Nephron progenitor cell (in vitro differentiated cells): ENCODE data around the gene CHFR.
A peak's percentile ranks its signal among the peaks of the same experiment; 100 is the strongest.
"Not testable (repeated sequence)": the region's sequence is repeated elsewhere in the genome, so short reads cannot be mapped to it uniquely, and the experiment has no call there.

Source experiments
- DNase-seq: peaks from one replicate; pipeline ENCODE4 v3.0.0; 2021
- H3K27ac Mint-ChIP-seq: 2 replicates; pipeline ENCODE4 v1.8.0; 2021; ENCODE audit warnings: mild to moderate bottlenecking, moderate library complexity, mixed read lengths
- H3K27me3 Mint-ChIP-seq: 2 replicates; pipeline ENCODE4 v1.8.0; 2021; ENCODE audit warnings: mild to moderate bottlenecking, low read depth, mixed read lengths; ENCODE audit not compliant: poor library complexity
- H3K36me3 Mint-ChIP-seq: 2 replicates; pipeline ENCODE4 v1.8.0; 2021; ENCODE audit warnings: low read depth, mixed read lengths
- H3K4me1 Mint-ChIP-seq: 2 replicates; pipeline ENCODE4 v1.8.0; 2021; ENCODE audit warnings: mixed read lengths
- H3K4me3 Mint-ChIP-seq: 2 replicates; pipeline ENCODE4 v1.8.0; 2021; ENCODE audit warnings: mild to moderate bottlenecking, moderate library complexity, mixed read lengths
- H3K9me3 Mint-ChIP-seq: 2 replicates; pipeline ENCODE4 v1.8.0; 2021; ENCODE audit warnings: mild to moderate bottlenecking, moderate library complexity, mixed read lengths
- TF ChIP-seq, protein P1 (sequence below): fragments of 200-600 bp; sonication (generic); IDR thresholded peaks from 2 replicates; pipeline ENCODE4 v1.5.0; 2021; ENCODE audit warnings: antibody characterized with exemption

The CHFR gene, protein sequence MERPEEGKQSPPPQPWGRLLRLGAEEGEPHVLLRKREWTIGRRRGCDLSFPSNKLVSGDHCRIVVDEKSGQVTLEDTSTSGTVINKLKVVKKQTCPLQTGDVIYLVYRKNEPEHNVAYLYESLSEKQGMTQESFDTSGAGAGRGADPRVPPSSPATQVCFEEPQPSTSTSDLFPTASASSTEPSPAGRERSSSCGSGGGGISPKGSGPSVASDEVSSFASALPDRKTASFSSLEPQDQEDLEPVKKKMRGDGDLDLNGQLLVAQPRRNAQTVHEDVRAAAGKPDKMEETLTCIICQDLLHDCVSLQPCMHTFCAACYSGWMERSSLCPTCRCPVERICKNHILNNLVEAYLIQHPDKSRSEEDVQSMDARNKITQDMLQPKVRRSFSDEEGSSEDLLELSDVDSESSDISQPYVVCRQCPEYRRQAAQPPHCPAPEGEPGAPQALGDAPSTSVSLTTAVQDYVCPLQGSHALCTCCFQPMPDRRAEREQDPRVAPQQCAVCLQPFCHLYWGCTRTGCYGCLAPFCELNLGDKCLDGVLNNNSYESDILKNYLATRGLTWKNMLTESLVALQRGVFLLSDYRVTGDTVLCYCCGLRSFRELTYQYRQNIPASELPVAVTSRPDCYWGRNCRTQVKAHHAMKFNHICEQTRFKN

DNA sequence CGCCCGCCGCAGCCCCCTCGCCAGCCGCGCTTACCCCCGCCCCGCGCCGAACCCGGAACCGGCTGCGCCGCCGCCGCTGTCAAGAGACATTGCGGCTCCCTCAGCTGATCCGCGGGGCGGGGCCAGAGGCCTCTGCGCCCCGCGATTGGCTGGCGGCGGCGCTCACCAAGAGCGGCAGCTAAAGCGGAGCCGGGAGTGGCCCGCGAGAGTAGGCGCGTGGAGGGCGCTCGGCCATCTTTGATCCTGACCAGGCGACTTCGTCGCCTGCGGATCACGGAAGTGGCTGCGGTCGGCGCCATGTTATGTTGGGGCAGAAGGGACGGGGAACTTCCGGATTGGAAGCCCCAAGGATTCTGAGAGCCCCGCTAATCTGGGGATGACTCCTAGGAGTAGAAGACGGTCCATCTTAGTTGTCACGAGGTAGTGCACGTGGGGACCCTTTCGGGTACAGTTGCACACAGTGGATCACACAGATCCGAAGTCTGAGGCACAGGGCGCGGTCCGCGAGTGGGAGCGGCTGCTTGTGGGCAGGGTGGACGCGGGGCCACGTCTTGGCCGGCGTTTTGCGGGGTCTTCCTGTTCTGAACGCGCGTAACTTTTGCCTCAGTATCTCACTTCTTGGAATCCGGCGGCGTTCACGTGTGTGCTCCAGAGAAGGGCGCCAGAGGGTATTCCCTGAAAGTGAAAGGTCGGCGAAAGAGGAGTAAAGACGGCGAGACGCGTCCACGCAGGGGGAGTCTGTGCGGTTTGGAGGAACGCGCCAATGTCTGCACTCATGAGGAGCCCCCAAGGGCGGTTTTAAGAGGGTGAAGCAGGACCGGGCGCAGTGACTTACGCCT is at the start of gene CHFR:
CHFR (minus strand) TSS at position 93 of the 839 bp plus-strand sequence. CDS start 277 bp downstream, outside the sequence.
- TF ChIP-seq, protein P1, sequence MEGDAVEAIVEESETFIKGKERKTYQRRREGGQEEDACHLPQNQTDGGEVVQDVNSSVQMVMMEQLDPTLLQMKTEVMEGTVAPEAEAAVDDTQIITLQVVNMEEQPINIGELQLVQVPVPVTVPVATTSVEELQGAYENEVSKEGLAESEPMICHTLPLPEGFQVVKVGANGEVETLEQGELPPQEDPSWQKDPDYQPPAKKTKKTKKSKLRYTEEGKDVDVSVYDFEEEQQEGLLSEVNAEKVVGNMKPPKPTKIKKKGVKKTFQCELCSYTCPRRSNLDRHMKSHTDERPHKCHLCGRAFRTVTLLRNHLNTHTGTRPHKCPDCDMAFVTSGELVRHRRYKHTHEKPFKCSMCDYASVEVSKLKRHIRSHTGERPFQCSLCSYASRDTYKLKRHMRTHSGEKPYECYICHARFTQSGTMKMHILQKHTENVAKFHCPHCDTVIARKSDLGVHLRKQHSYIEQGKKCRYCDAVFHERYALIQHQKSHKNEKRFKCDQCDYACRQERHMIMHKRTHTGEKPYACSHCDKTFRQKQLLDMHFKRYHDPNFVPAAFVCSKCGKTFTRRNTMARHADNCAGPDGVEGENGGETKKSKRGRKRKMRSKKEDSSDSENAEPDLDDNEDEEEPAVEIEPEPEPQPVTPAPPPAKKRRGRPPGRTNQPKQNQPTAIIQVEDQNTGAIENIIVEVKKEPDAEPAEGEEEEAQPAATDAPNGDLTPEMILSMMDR, result no peak
- H3K27ac Mint-ChIP-seq, result peak within 1 kb of the TSS; percentile 97
- peak; percentile 94 for DNase-seq
- H3K27me3 Mint-ChIP-seq, result peaks cover 12% of the 10 kb centered on the region
- peaks cover 60% of the 10 kb centered on the region for H3K36me3 Mint-ChIP-seq
- H3K4me1 Mint-ChIP-seq, result peaks cover 6% of the 10 kb centered on the region
- peaks cover 73% of the 10 kb centered on the region for H3K9me3 Mint-ChIP-seq
- H3K4me3 Mint-ChIP-seq, result peak within 1 kb of the TSS; percentile 96

DNA sequence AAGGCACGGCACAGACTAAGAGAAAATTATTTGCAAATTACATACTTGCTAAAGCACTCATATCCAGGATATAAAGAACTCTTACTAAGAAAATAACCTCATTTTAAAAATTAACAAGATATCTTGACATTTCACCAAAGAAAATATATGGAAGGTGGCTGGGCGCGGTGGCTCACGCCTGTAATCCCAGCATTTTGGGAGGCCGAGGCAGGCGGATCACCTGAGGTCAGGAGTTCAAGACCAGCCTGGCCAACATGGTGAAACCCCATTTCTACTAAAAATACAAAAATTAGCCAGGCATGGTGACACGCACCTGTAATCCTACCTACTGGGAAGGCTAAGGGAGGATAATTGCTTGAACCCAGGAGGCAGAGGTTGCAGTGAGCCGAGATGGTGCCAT is 49.5 kb upstream of the CHFR start:
- not testable (repeated sequence) for H3K4me3 Mint-ChIP-seq, H3K27me3 Mint-ChIP-seq, H3K4me1 Mint-ChIP-seq, H3K27ac Mint-ChIP-seq, DNase-seq
- peaks cover 58% of the 10 kb centered on the region for H3K36me3 Mint-ChIP-seq
- peaks cover 64% of the 10 kb centered on the region for H3K9me3 Mint-ChIP-seq

DNA sequence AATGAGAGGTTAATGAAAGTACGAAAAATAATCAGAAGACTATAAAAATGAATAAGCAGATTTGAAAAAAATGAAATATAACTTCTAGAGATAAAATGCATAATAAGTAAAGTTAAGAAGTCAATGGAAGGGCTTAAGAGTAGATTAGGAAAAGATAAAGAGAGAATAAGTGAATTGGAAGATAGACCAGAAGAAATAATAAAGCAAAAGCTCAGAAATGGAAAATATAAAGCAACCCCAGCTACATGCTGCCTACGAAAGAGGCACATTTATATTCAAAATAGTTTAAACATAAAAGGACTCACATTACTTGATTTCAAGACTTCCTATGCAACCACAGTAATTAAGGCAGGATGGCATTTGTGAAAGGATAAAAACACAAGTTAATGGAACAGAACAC is 48.8 kb upstream of the CHFR start:
- peaks cover 65% of the 10 kb centered on the region for H3K36me3 Mint-ChIP-seq
- H3K9me3 Mint-ChIP-seq, result peaks cover 71% of the 10 kb centered on the region
- H3K4me1 Mint-ChIP-seq, result no peaks in the 10 kb centered on the region
- no peak overlapping the region for H3K4me3 Mint-ChIP-seq
- DNase-seq, result no peak
- peaks cover 8% of the 10 kb centered on the region for H3K27me3 Mint-ChIP-seq
- TF ChIP-seq, protein P1, result no peak
- H3K27ac Mint-ChIP-seq, result no peak overlapping the region

DNA sequence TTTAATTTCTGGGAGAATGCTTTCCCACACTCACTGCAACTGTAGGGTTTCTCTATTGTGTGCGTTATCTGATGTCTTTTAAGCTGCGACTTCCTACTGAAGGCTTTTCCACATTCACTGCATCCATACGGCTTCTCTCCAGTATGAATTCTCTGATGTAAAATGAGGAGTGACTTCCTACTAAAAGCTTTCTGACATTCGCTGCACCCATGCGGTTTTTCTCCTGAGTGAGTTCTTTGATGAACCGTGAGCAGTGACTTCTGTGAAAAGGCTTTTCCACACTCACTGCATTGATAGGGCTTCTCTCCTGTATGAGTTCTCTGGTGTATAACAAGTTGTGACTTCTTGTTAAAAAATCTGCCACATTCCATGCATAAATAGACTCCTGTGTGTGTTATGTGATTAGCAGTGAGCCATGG is 39.0 kb upstream of the CHFR start:
- TF ChIP-seq, protein P1, result no peak
- Mint-ChIP-seq H3K4me3 (no peak overlapping the region), H3K27me3 (peaks cover 6% of the 10 kb centered on the region), H3K27ac (no peak overlapping the region), H3K9me3 (peaks cover 99% of the 10 kb centered on the region), H3K4me1 (no peaks in the 10 kb centered on the region), H3K36me3 (peaks cover 100% of the 10 kb centered on the region)
- DNase-seq, result no peak

DNA sequence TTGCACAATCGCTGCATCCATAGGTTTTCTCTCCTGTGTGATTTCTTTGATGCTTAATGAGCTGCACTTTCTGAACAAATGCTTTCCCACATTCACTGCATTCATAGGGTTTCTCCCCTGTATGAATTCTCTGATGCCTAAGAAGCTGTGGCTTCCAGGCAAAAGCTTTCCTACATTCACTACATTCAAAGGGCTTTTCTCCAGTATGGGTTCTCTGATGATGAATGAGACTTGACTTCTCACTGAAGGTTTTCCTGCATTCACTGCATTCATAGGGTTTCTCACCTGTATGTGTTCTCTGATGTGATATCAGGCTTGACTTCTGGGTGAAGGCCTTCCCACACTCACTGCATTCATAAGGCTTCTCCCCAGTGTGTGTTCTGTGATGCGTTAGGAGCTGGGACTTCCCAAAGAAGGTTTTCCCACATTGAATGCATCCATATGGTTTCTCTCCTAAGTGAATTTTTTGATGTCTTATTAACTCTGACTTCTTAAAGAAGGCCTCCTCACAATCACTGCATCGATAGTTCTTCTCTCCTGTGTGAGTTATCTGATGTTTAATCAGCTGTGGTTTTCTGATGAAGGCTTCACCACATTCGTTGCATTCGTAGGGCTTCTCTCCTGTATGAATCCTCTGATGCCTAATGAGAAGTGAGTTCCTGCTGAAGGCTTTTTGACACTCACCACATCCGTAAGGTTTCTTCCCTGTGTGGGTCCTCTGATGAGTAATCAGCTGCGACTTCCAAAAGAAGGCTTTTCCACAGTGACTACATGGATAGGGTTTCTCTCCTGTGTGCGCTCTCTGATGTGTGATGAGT is 38.4 kb upstream of the CHFR start:
- Mint-ChIP-seq H3K4me3 (no peak overlapping the region), H3K4me1 (no peaks in the 10 kb centered on the region), H3K27me3 (peaks cover 6% of the 10 kb centered on the region), H3K27ac (no peak overlapping the region), H3K9me3 (peaks cover 99% of the 10 kb centered on the region), H3K36me3 (peaks cover 100% of the 10 kb centered on the region)
- TF ChIP-seq, protein P1, result no peak
- no peak for DNase-seq
